C4-2B (cell line): Measurements from ENCODE around the gene ARAP1.

Experiments used
- CTCF ChIP-seq: fragments of 450-650 bp; conservative IDR thresholded peaks from 2 replicates; pipeline ENCODE4 v1.5.1; 2017; ENCODE audit warnings: mild to moderate bottlenecking
- ZFX ChIP-seq: fragments of 450-650 bp; IDR thresholded peaks from 2 replicates; pipeline ENCODE4 v1.6.1; 2017

GRCh38 chr11:72780296-72781062, 28.3 kb upstream of the ARAP1 start:
- TF ChIP-seq CTCF (no peak), ZFX (no peak)
